GM19438 (cell line): ENCODE results near the gene SLC6A12.

Experiments used
- ATAC-seq: cut with Tn5 transposase; IDR thresholded peaks from one replicate; pipeline ENCODE4 v1.9.1; 2021; ENCODE audit warnings: low read depth; ENCODE audit not compliant: unreplicated experiment

Gene SLC6A12

GRCh38 chr12:214003-214741 lies at the start of gene SLC6A12:
TSS of gene SLC6A12 (minus strand) at chr12:214157. CDS start at chr12:209986, 4,171 bp downstream.
- no peak for ATAC-seq

GRCh38 chr12:263574-263973 lies 49.6 kb upstream of the SLC6A12 start:
- ATAC-seq = no peak

- no peak for ATAC-seq
Measured at GRCh38 chr12:262817-263216, 48.9 kb upstream of the SLC6A12 start, which contains the start of gene SLC6A13. TSS of gene SLC6A13 (minus strand) at chr12:262836. CDS start at chr12:260052, 2,784 bp downstream.

GRCh38 chr12:262113-262512 lies 48.2 kb upstream of the SLC6A12 start:
- ATAC-seq = no peak

- no peak for ATAC-seq
Measured at GRCh38 chr12:257521-258321, 43.8 kb upstream of the SLC6A12 start.

- ATAC-seq = no peak
Measured at GRCh38 chr12:256958-257357, 43.0 kb upstream of the SLC6A12 start.

GRCh38 chr12:256225-256624 lies 42.3 kb upstream of the SLC6A12 start:
- no peak for ATAC-seq

- ATAC-seq = no peak
Measured at GRCh38 chr12:254912-255311, 41.0 kb upstream of the SLC6A12 start.

- ATAC-seq = no peak
Measured at GRCh38 chr12:254039-254438, 40.1 kb upstream of the SLC6A12 start.

- ATAC-seq = no peak
Measured at GRCh38 chr12:253116-253831, 39.3 kb upstream of the SLC6A12 start.

- no peak for ATAC-seq
Measured at GRCh38 chr12:252636-253035, 38.7 kb upstream of the SLC6A12 start.

GRCh38 chr12:247271-247670 lies 33.3 kb upstream of the SLC6A12 start:
- ATAC-seq = no peak

- ATAC-seq = no peak
Measured at GRCh38 chr12:243381-243780, 29.4 kb upstream of the SLC6A12 start.

- ATAC-seq = no peak
Measured at GRCh38 chr12:242496-242895, 28.5 kb upstream of the SLC6A12 start.

GRCh38 chr12:241266-241665 lies 27.3 kb upstream of the SLC6A12 start:
- ATAC-seq = no peak

- ATAC-seq = no peak
Measured at GRCh38 chr12:240566-240965, 26.6 kb upstream of the SLC6A12 start.

- ATAC-seq = no peak
Measured at GRCh38 chr12:238736-239398, 24.9 kb upstream of the SLC6A12 start.

- ATAC-seq = no peak
Measured at GRCh38 chr12:238116-238515, 24.2 kb upstream of the SLC6A12 start.

GRCh38 chr12:237026-237815 lies 23.3 kb upstream of the SLC6A12 start:
- no peak for ATAC-seq

GRCh38 chr12:236445-236844 lies 22.5 kb upstream of the SLC6A12 start:
- ATAC-seq = no peak
